ENCODE measurements around the gene RNF26. TPM values are rescaled to one million over a fixed set of nuclear protein-coding genes. Genes with fewer than 3 reads are reported as not detected.

Gene RNF26
- total RNA-seq, 1 experiment from 2014 or later = 90.6 TPM

- TF ChIP-seq NR2C2 (CRISPR knock-in tag; IDR thresholded peaks at IDR 0.05) (no peak), TCF7 (CRISPR knock-in tag; IDR thresholded peaks at IDR 0.05; ENCODE audit: low read depth) (no peak), ZNF219 (CRISPR knock-in tag; IDR thresholded peaks at IDR 0.05; ENCODE audit: borderline replicate concordance) (no peak), ZNF396 (CRISPR knock-in tag; IDR thresholded peaks at IDR 0.05; ENCODE audit: borderline replicate concordance) (no peak), ZMAT4 (CRISPR knock-in tag; IDR thresholded peaks at IDR 0.05) (no peak)
These were observed 28.4 kb downstream of the RNF26 start (continued) for GRCh38 chr11:119362741-119363080.

GRCh38 chr11:119363081-119363850 lies 28.9 kb downstream of the RNF26 start:
- ChIA-PET POLR2A (no interaction called here), CTCF (interaction anchor here (0.6 to 6.2 kb wide), 6 partner anchors 11 to 113 kb away, joined by 3 to 95 read pairs (median 16); partner anchors contain the start of gene USP2)
- H3K4me3 Mint-ChIP-seq = peak overlapping the region; percentile 56
- DNase-seq (ENCODE audit: low spot score) = no peak
- H3K27ac Mint-ChIP-seq = no peak overlapping the region
- H3K36me3 Mint-ChIP-seq = peaks cover 13% of the 10 kb centered on the region
- H3K9me3 Mint-ChIP-seq = no peaks in the 10 kb centered on the region
- H3K27me3 Mint-ChIP-seq (ENCODE audit: low read depth) = peaks cover 49% of the 10 kb centered on the region
- H3K4me1 Mint-ChIP-seq = peaks cover 46% of the 10 kb centered on the region
- TF ChIP-seq NR1H2 (CRISPR knock-in tag; IDR thresholded peaks at IDR 0.05) (no peak), MAX (CRISPR knock-in tag; IDR thresholded peaks at IDR 0.05) (0 out of 2 replicates have a peak, but pooled peaks have one; percentile 34), ZNF416 (CRISPR knock-in tag; IDR thresholded peaks at IDR 0.05) (no peak)
- peak; percentile 2; the same call in 1 of the 2 replicates for ATAC-seq

GRCh38 chr11:119363851-119364590 lies 29.7 kb downstream of the RNF26 start:
- peaks cover 6% of the 10 kb centered on the region; the same call in 1 of the 2 replicates for H3K36me3 Mint-ChIP-seq
- peak overlapping the region; percentile 69 for H3K4me3 Mint-ChIP-seq
- H3K9me3 Mint-ChIP-seq = no peaks in the 10 kb centered on the region
- ChIA-PET CTCF (interaction anchor here (0.6 to 6.2 kb wide), 12 partner anchors 8 to 128 kb away, joined by 3 to 95 read pairs (median 5); partner anchors contain the start of genes C1QTNF5 and USP2), POLR2A (no interaction called here)
- peaks cover 49% of the 10 kb centered on the region for H3K27me3 Mint-ChIP-seq (ENCODE audit: low read depth)
- peaks cover 50% of the 10 kb centered on the region for H3K4me1 Mint-ChIP-seq
- ATAC-seq (peak; percentile 72), DNase-seq (ENCODE audit: low spot score) (peak; percentile 68)
- TF ChIP-seq FOXP4 (CRISPR knock-in tag; IDR thresholded peaks at IDR 0.05) (no peak), AR (CRISPR knock-in tag; IDR thresholded peaks at IDR 0.05) (no peak), NFYB (CRISPR knock-in tag; conservative IDR thresholded peaks at IDR 0.05; ENCODE audit: low read depth) (peak; percentile 54; the same call in 1 of the 2 replicates), SP1 (CRISPR knock-in tag; conservative IDR thresholded peaks at IDR 0.05) (peak; percentile 55), ZNF317 (CRISPR knock-in tag; IDR thresholded peaks at IDR 0.05; ENCODE audit: borderline replicate concordance, low read depth) (0 out of 2 replicates have a peak, but pooled peaks have one; percentile 12), TP53 (CRISPR knock-in tag; IDR thresholded peaks at IDR 0.05) (no peak), E2F5 (CRISPR knock-in tag; IDR thresholded peaks at IDR 0.05) (peak; percentile 40; the same call in 1 of the 2 replicates), ZNF416 (CRISPR knock-in tag; IDR thresholded peaks at IDR 0.05) (no peak), SMAD4 (CRISPR knock-in tag; IDR thresholded peaks at IDR 0.05) (no peak), NFE2L1 (CRISPR knock-in tag; IDR thresholded peaks at IDR 0.05) (no peak), ZNF263 (CRISPR knock-in tag; IDR thresholded peaks at IDR 0.05; ENCODE audit: low read depth) (no peak), ELF4 (CRISPR knock-in tag; IDR thresholded peaks at IDR 0.05; ENCODE audit: low read depth) (no peak)
- no peak overlapping the region for H3K27ac Mint-ChIP-seq
